NCI-H460 (cell line): Measurements from ENCODE around the gene NF2. TPM values are rescaled to one million over a fixed set of nuclear protein-coding genes. Genes with fewer than 3 reads are reported as not detected.

Experiments used
- DNase-seq: peaks from one replicate; pipeline ENCODE4 v3.0.0-alpha.2; 2016; ENCODE audit warnings: low read depth; ENCODE audit errors: extremely low read depth
- total RNA-seq: library from RNA; depleted of rRNA; stranded (reverse); fragments of >200 nt; shearing (Covaris generic); gene quantifications from 2 replicates; pipeline ENCODE4 v1.2.3, GENCODE V29; 2014

Gene NF2
- total RNA-seq, 1 experiment from 2014 or later = 33.0 TPM

GRCh38 chr22:29629903-29630516 lies 26.6 kb downstream of the NF2 start:
- no peak for DNase-seq

GRCh38 chr22:29630987-29631386 lies 27.6 kb downstream of the NF2 start:
- no peak for DNase-seq

- DNase-seq = no peak
Measured at GRCh38 chr22:29631725-29632124, 28.3 kb downstream of the NF2 start.

- no peak for DNase-seq
Measured at GRCh38 chr22:29632672-29633071, 29.2 kb downstream of the NF2 start.

GRCh38 chr22:29633514-29634312 lies 30.3 kb downstream of the NF2 start:
- no peak for DNase-seq

- no peak for DNase-seq
Measured at GRCh38 chr22:29634847-29635246, 31.4 kb downstream of the NF2 start.

- peak; percentile 29 for DNase-seq
Measured at GRCh38 chr22:29635734-29636357, 32.4 kb downstream of the NF2 start.

GRCh38 chr22:29636751-29637150 lies 33.3 kb downstream of the NF2 start:
- no peak for DNase-seq

- no peak for DNase-seq
Measured at GRCh38 chr22:29637181-29637580, 33.7 kb downstream of the NF2 start.

GRCh38 chr22:29638678-29639077 lies 35.2 kb downstream of the NF2 start:
- DNase-seq = no peak

GRCh38 chr22:29639096-29639495 lies 35.7 kb downstream of the NF2 start:
- no peak for DNase-seq

- no peak for DNase-seq
Measured at GRCh38 chr22:29641042-29641699, 37.7 kb downstream of the NF2 start.

- no peak for DNase-seq
Measured at GRCh38 chr22:29641700-29642330, 38.4 kb downstream of the NF2 start.

GRCh38 chr22:29642694-29643093 lies 39.3 kb downstream of the NF2 start:
- DNase-seq = no peak

- DNase-seq = no peak
Measured at GRCh38 chr22:29647954-29648737, 44.7 kb downstream of the NF2 start.

GRCh38 chr22:29650370-29650769 lies 46.9 kb downstream of the NF2 start:
- no peak for DNase-seq

GRCh38 chr22:29651652-29652051 lies 48.2 kb downstream of the NF2 start:
- no peak for DNase-seq

- no peak for DNase-seq
Measured at GRCh38 chr22:29654420-29654819, 51.0 kb downstream of the NF2 start.

GRCh38 chr22:29654882-29655281 lies 51.4 kb downstream of the NF2 start:
- no peak for DNase-seq

- DNase-seq = no peak
Measured at GRCh38 chr22:29658176-29658575, 54.7 kb downstream of the NF2 start.
